Measurements from ENCODE around the gene LIPM. TPM values are rescaled to one million over a fixed set of nuclear protein-coding genes. Genes with fewer than 3 reads are reported as not detected.

LIPM gene
- total RNA-seq, 1 donor from 2014 or later, result not detected

DNA sequence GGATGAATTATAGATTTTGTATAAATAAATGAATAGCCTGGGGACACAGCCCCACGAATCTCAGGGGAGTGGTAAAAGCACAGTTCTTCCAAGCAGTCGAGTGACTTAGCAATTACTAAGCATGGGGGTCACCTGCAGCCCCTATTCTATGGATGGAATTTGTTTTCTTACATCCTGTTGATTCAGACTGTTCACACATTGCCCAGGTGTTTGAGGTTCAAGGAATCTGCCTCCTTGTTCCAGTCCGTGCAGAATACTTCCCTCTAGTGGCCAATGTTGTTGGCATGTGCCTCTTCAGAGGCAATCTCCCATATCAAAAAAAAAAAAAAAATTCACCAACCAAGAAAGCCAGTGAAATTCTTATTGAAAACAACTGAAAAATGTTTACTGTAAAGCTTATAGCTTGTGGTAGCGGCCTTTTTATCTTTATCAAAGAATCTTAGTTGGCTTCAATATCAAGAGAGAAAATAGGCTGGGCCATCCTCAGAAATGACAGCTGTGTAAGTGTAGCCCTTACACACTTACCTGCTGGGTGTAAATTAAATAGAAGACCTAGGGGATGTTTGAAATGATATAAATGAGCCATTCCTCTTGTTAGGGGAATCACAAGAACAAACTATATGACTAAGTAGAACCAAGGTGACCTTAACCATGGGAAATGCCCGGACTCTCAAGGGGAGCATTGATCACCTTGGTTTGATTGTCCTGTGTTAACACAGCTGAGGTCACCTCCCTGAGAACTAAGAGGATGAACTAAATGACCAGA, 7.8 kb downstream of the LIPM start:
- no peak for DNase-seq (ENCODE audit: low read depth, low spot score)
- H3K27me3 Mint-ChIP-seq (ENCODE audit: low read depth), result peaks cover 17% of the 10 kb centered on the region

GRCh38 chr10:88813200-88813599, 10.7 kb downstream of the LIPM start:
- no peak for TF ChIP-seq CTCF (conservative IDR thresholded peaks at IDR 0.05)
- Mint-ChIP-seq H3K36me3 (ENCODE audit: low read depth) (no peaks in the 10 kb centered on the region), H3K27ac (ENCODE audit: unreplicated experiment) (no peak overlapping the region), H3K4me1 (no peaks in the 10 kb centered on the region), H3K27me3 (ENCODE audit: low read depth) (peaks cover 18% of the 10 kb centered on the region), H3K9me3 (no peaks in the 10 kb centered on the region), H3K4me3 (no peak overlapping the region)
- no peak for DNase-seq (ENCODE audit: low read depth, low spot score)

More for the DNA sequence above, 7.8 kb downstream of the LIPM start:
- no peaks in the 10 kb centered on the region for H3K9me3 Mint-ChIP-seq
- H3K4me1 Mint-ChIP-seq, result no peaks in the 10 kb centered on the region
- no peak overlapping the region for H3K27ac Mint-ChIP-seq (ENCODE audit: unreplicated experiment)
- H3K36me3 Mint-ChIP-seq (ENCODE audit: low read depth), result no peaks in the 10 kb centered on the region
- no peak overlapping the region for H3K4me3 Mint-ChIP-seq
- TF ChIP-seq CTCF (conservative IDR thresholded peaks at IDR 0.05), result peak; percentile 78

DNA sequence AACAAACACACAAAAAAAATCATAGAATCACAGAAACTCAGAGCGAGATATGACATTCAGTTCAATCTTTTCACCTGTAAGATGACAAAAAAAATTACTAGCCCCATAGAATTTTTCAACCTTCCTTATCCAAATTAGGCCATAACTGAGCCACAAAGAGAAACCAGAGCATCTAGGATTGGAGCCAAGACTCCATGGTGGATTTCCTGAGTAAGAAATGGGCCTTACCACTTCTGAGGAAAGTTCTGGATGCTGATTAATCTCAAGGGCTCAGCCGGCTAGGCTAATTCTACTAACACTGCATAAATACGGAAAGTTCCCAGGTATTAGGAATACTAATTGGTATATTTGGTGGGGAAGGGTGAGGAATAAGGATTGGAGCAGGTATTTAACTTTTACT, 16.8 kb downstream of the LIPM start:
- no peak for TF ChIP-seq CTCF (conservative IDR thresholded peaks at IDR 0.05)
- no peak overlapping the region for H3K4me3 Mint-ChIP-seq
- H3K27me3 Mint-ChIP-seq (ENCODE audit: low read depth), result peaks cover 3% of the 10 kb centered on the region
- H3K9me3 Mint-ChIP-seq, result no peaks in the 10 kb centered on the region
- no peak overlapping the region for H3K27ac Mint-ChIP-seq (ENCODE audit: unreplicated experiment)
- DNase-seq (ENCODE audit: low read depth, low spot score), result no peak
- H3K36me3 Mint-ChIP-seq (ENCODE audit: low read depth), result no peaks in the 10 kb centered on the region
- H3K4me1 Mint-ChIP-seq, result no peaks in the 10 kb centered on the region

- H3K4me3 Mint-ChIP-seq, result no peak overlapping the region
- no peaks in the 10 kb centered on the region for H3K36me3 Mint-ChIP-seq (ENCODE audit: low read depth)
- no peaks in the 10 kb centered on the region for H3K9me3 Mint-ChIP-seq
- DNase-seq (ENCODE audit: low read depth, low spot score), result no peak
- H3K27me3 Mint-ChIP-seq (ENCODE audit: low read depth), result no peaks in the 10 kb centered on the region
- H3K4me1 Mint-ChIP-seq, result no peaks in the 10 kb centered on the region
- TF ChIP-seq CTCF (conservative IDR thresholded peaks at IDR 0.05), result no peak
- no peak overlapping the region for H3K27ac Mint-ChIP-seq (ENCODE audit: unreplicated experiment)
These were observed 18.3 kb downstream of the LIPM start for GRCh38 chr10:88820748-88821401.

DNA sequence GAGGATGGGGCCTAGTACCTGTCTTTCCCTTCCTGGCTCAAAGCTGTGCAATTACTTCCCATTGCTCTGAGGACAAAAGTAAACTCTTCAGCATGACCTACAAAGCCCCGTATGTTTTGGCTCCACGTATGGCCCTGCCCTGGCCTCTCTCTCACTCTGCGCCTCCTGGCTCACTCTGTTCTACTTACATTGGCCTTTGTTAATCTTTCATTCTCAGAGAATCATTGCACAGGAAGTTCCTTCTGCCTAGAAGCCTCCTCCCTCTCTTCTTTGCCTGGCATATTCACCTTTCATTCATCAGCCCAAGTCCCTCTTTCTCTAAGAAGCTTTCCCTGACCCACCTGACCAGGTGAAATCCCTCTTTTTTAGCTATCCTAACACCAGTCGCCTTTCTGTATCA, 23.9 kb downstream of the LIPM start:
- no peak for TF ChIP-seq CTCF (conservative IDR thresholded peaks at IDR 0.05)
- H3K27ac Mint-ChIP-seq (ENCODE audit: unreplicated experiment), result no peak overlapping the region
- no peak overlapping the region for H3K4me3 Mint-ChIP-seq
- no peaks in the 10 kb centered on the region for H3K9me3 Mint-ChIP-seq
- no peaks in the 10 kb centered on the region for H3K4me1 Mint-ChIP-seq
- H3K36me3 Mint-ChIP-seq (ENCODE audit: low read depth), result no peaks in the 10 kb centered on the region
- peaks cover 3% of the 10 kb centered on the region for H3K27me3 Mint-ChIP-seq (ENCODE audit: low read depth)
- no peak for DNase-seq (ENCODE audit: low read depth, low spot score)
